T-helper 9 cell (primary cell): ENCODE data around the gene KLHL22.
"Not testable (repeated sequence)": the region's sequence is repeated elsewhere in the genome, so short reads cannot be mapped to it uniquely, and the experiment has no call there.

ENCODE experiments used
- DNase-seq: peaks from one replicate; pipeline ENCODE4 v3.0.0-alpha.2; 2020

Gene KLHL22

DNA sequence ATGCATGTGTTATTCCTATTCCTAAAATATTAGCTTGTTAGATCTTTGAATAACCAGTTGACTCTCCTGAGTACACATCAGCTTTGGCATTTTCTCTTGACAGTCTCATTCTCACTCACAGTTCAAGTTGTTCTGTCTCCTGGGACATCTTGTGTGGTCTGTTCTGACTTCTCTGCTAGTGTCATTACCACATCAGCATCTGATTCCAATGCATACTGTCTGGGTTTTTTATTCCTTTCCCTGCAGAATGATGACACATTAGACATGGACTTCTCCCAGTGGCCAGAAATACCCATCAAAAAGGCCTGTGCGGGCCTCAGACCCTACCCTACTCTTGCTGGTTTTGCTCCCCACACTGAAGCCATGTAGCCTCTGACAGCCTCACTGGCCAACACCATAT lies 99.0 kb downstream of the KLHL22 start:
- no peak for DNase-seq

GRCh38 chr22:20395907-20396287 lies 99.7 kb downstream of the KLHL22 start:
- no peak for DNase-seq

DNA sequence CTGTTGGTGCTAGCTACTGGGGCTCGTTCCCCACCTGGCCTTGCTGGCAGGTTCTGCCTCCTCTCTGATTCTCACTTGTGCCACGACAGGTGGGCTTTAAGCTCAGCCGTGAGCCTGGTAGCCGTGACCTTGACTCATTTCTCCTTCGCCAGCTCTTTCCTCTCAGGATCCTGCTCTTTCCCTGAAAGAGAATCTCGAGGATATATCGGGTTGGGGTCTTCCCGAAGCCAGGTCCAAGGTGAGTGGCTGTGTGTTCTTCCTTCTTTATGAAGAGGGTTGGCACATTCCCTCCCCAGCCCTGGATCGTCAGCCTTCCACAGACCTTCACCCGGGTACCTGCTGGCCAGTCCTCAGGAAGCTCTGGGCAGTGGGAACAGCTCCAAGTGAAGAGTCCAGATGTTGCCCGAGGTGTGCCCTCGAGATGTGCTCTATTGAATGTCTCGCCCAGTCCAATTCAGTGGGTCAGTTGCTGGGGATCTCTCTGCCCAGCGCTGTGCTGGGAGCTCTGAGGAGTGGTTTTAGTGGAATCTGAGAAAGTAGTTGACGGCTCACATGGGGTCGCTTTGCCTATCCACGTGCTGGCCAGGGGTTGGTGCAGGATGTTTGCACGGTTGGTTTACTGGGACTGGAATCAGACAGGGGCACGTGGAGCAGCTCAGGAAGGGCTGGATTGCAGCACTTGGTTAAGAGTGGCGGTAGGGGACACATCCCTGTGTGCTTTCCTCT lies 100.3 kb downstream of the KLHL22 start:
- no peak for DNase-seq

DNA sequence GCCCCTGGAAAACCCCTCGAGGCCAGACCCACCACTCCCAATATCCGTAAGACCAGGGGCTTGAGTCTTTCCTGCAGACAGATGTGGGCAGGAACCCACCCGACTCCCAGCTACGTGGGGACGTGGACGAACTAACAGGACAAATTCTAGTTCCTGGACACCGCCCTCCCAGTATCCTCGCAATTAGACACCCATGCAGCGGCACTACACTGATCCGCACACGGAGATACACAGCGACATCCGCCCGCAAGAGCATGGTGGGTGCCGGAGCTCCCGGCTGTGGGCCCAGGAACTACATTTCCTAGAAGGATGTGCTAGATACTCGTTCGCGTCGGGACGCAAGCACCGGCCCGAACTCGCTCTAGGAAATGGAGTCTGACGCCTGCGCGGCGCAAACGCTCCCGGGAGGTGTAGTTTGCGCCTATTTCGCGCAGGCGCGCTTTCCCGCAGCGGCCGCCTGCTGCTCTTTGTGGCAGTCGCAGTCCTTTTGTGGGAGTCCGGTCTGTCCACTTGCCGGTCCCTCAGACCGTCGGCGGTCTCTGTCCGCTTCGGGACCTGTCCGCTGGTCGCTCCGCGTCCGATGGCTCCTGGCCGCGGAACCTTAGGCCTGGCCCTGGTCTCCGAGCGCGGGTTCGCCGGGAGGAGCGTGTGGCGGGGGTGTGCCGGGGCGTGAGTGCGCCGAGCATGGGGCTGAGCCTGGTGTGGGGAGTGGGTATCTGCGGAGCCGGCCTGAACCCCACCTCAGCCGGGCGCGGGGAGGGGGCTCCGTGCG lies 101.7 kb downstream of the KLHL22 start, which contains the start of gene ZNF74:
ZNF74 (plus strand) TSS at position 447 of the 772 bp plus-strand sequence. CDS start 478 bp downstream, outside the sequence.
- peak; percentile 72 for DNase-seq

DNA sequence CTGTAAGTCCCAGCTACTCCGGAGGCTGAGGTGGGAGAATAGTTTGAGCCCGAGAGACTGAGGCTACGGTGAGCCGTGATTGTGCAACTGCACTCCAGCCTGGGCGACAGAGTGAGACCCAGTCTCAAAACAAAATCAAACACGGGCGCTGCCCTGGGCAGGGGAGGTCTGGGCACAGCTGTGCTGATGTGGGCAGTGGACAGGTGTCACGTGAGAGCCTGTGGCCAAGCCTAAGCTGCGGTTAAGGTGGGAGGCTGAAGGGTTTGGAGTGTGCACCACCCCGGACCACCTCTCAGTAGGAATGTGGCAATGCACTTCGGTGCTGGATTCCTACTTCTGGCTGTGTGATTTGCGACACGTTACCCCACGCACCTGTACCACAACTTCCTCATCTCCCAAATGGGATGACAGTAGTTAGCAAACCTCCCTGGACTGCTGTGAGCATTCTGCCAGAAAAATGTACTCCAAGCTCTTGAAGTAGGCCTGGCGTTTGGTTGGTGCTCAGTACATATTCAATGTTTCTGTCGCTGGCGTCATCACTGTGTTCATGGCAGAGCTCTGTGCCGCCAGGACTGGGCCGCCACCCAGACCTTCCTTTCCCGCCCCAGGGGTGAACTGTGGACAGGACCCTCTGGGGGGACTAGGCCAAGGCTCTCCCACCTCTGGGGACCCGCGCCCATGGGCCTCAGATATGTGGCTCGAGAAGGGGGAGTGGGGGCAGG lies 102.5 kb downstream of the KLHL22 start:
- DNase-seq = no peak

DNA sequence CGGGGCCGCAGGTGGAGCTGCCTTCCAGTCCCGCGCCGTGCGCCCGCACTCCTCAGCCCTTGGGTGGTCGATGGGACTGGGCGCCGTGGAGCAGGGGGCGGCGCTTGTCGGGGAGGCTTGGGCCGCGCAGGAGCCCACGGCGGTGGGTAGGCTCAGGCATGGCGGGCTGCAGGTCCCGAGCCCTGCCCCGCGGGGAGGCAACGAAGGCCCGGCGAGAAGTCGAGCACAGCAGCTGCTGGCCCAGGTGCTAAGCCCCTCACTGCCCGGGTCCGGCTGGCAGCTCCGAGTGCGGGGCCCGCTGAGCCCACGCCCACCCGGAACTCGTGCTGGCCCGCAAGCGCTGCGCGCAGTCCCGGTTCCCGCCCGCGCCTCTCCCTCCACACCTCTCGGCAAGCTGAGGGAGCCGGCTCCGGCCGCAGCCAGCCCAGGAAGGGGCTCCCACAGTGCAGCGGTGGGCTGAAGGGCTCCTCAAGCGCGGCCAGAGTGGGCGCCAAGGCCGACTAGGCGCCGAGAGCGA lies 103.2 kb downstream of the KLHL22 start:
- DNase-seq = not testable (repeated sequence)
